Central memory CD4-positive, alpha-beta T cell (primary cell): ENCODE data around the gene TMEM165.

Experiments used
- DNase-seq: peaks from one replicate; pipeline ENCODE4 v3.0.0; 2022

The TMEM165 gene

DNA sequence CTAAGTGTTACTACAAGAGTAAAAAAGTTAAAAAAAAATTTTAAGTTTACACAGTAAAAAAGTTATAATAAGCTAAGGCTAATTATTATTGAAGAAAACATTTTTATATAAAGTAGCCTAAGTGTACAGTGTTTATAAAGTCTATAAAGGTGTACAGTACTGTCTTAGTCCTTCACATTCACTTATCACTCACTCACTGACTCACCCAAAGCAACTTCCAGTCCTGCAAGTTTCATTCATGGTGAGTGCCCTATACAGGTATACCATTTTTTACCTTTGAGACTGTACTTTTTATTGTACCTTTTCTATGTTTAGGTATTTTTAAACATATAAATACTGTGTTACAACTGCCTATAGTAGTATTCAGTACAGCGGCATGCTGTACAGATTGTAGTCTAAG, 74.2 kb downstream of the TMEM165 start:
- DNase-seq = no peak
